Heart right ventricle (tissue), 16 donors: ENCODE results near the gene NAA38. TPM values are rescaled to one million over a fixed set of nuclear protein-coding genes. Genes with fewer than 3 reads are reported as not detected.
A peak's percentile ranks its signal among the peaks of the same experiment; 100 is the strongest.

Source experiments
- ATAC-seq, 8 donors: fragments of 200-7000 bp; cut with Tn5 transposase; one replicate each; pipeline ENCODE4 v1.9.1; 2020; ENCODE audit warnings: mild to moderate bottlenecking in 8 of 8, moderate library complexity in 8 of 8, moderate number of reproducible peaks in 1 of 8
- DNase-seq, 2 donors: peaks; one replicate each; pipeline ENCODE4 v3.0.0-alpha.2; 2020
- H3K27ac ChIP-seq, 10 donors: fragments of 200-600 bp; sonication (generic) in 2 of 10; one replicate each; pipeline versions ENCODE4 v1.5.0 to v1.8.0; 2020 to 2022; ENCODE audit warnings: mild to moderate bottlenecking in 3 of 10
- H3K27me3 ChIP-seq, 7 donors: fragments of 200-600 bp; one replicate each; pipeline ENCODE4 v1.8.0; 2021 to 2022; ENCODE audit warnings: mild to moderate bottlenecking in 2 of 7
- H3K36me3 ChIP-seq, 9 donors: fragments of 200-600 bp; sonication (generic) in 1 of 9; one replicate each; pipeline versions ENCODE4 v1.5.0 to v1.8.0; 2020 to 2022; ENCODE audit warnings: mild to moderate bottlenecking in 2 of 9
- H3K4me1 ChIP-seq, 9 donors: fragments of 200-600 bp; sonication (generic) in 1 of 9; one replicate each; pipeline versions ENCODE4 v1.5.0 to v1.8.0; 2020 to 2022; ENCODE audit warnings: mild to moderate bottlenecking in 4 of 9
- H3K4me3 ChIP-seq, 10 donors: fragments of 200-600 bp; sonication (generic) in 2 of 10; one replicate each; pipeline versions ENCODE4 v1.5.0 to v1.8.0; 2020 to 2022; ENCODE audit warnings: mild to moderate bottlenecking in 7 of 10, moderate library complexity in 2 of 10
- H3K9me3 ChIP-seq, 11 donors: fragments of 200-600 bp in 10 of 11; sonication (generic) in 2 of 11; one replicate each; pipeline versions ENCODE4 v1.5.0 to v1.8.0; 2013 to 2022; ENCODE audit warnings: mild to moderate bottlenecking in 2 of 11, control low read depth in 1 of 11, moderate library complexity in 1 of 11
- WGBS, 2 donors: extraction: QIAGEN DNeasy Blood & Tissue Kit; methylation state at CpG; one replicate each; pipeline ENCODE4 v1.1.7; 2013; ENCODE audit warnings: inconsistent platforms in 1 of 2; 5-methylcytosine and 5-hydroxymethylcytosine counted together
- intact Hi-C, 10 donors: fragments of 100-400 bp; cut with DNase I; formaldehyde crosslinking; loops; one replicate each; pipeline versions ENCODE4 v1.11.1 to v1.14.2; 2022
- polyA plus RNA-seq, 2 donors: library from polyadenylated mRNA; stranded (reverse); fragments of 200-250 nt; gene quantifications; one replicate each; pipeline ENCODE4 v1.2.3, GENCODE V29; 2013
- total RNA-seq, 10 donors: library from RNA; stranded (reverse); fragmentation: NEBNext Ultra II Directional in 3 of 10; extraction: Animal tissue kit (Norgen Biotek cat#: 25700) in 3 of 10; gene quantifications; one replicate each; pipeline versions ENCODE4 v1.2.1 to v1.2.4, GENCODE V29; 2021 to 2023
- TF ChIP-seq, protein P1 (sequence below), 9 donors: fragments of 200-600 bp; sonication (generic) in 2 of 9; IDR thresholded peaks; one replicate each; pipeline versions ENCODE4 v1.5.0 to v1.8.0; 2021 to 2022; ENCODE audit warnings: antibody characterized with exemption in 9 of 9, mild to moderate bottlenecking in 5 of 9, moderate library complexity in 1 of 9
- donor health status: Arrhythmogenic right ventricular cardiomyopathy.
- donor health status: ischemic (EF 13 %, LVEDD 7.1; RV severe dilation, severe dysfunction).
- donor health status: healthy with polysubstance abuse.
- donor health status: DM: no; HTN: yes; CAD: no.
- donor health status: DM: no; HTN: no; CAD: no.
- donor health status: ischemic (EF 25% LVEDD 6.9; RV normal size, moderate dysfunction).
- donor health status: ischemic (EF 25% LVEDD 5.7; RV mildly dilated, moderate dysfunction).
- donor health status: healthy.
- donor health status: DM: yes; HTN: yes; CAD: no.
- donor health status: Ischemic cardiomyopathy.
- donor health status: ischemic (EF 35%, LVEDD 5.7; RV mildly dilated, moderate dysfunction).
- donor health status: nonischemic (EF 11% LVEDD 7.7; RV severe dilation, severe dysfunction).
- donor health status: DM: yes; HTN: yes; CAD: no.
- donor health status: PGD.
- donor health status: ischemic (EF 29% LVEDD 5.4; RV normal size, mild dysfunction).
- donor health status: nonischemic (EF 23%, LVEDD 6.1; RV moderate dilation, normal function).

Gene NAA38
- total and polyA plus RNA-seq, 12 donors, result 59.2 to 167 (median 75.2) TPM

DNA sequence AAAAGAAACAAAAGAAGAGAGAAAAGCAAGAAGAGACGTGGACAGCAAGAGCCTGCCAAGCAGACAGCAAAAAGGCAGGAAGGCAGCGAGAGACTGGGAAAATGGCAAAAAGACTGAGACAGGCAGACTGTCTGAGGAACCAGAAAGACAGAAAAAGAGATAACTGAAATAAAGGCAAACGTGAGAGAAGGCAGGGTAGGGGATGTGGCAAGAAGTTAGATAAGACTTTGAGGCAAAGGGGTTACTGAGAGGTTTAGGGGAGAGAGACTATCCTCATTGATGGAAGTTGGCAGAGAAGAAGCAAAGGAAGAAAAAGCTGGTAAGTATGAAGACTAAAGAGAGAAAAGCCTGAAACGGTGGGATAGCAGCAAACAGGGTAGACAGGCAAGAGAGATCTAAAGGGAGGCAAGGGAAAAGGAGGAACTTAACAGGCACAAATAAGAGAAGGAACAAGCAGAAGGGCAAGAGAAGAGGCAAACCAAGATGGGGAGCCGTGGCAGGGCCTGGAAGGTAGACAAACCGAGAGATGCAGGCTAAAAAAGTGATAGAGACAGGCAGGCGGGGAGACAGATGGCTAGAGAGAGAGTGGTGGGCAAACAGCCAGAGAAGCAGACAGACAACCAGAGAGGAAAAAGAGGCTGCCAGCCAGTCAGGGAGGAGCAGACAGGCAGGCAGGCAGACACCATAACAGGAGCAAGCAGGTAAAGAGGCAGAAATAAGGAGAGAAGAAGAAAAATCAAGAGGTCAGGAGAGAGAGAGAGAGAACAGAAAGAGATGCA is 24.1 kb upstream of the NAA38 start:
- intact Hi-C loops, result no loop called here
- no peak for DNase-seq
- no peaks in the 10 kb centered on the region for H3K9me3 ChIP-seq
- H3K4me1 ChIP-seq, result peaks cover 0 to 53% (median 30%) of the 10 kb centered on the region in 9 donors
- no peak for ATAC-seq
- TF ChIP-seq, protein P1, sequence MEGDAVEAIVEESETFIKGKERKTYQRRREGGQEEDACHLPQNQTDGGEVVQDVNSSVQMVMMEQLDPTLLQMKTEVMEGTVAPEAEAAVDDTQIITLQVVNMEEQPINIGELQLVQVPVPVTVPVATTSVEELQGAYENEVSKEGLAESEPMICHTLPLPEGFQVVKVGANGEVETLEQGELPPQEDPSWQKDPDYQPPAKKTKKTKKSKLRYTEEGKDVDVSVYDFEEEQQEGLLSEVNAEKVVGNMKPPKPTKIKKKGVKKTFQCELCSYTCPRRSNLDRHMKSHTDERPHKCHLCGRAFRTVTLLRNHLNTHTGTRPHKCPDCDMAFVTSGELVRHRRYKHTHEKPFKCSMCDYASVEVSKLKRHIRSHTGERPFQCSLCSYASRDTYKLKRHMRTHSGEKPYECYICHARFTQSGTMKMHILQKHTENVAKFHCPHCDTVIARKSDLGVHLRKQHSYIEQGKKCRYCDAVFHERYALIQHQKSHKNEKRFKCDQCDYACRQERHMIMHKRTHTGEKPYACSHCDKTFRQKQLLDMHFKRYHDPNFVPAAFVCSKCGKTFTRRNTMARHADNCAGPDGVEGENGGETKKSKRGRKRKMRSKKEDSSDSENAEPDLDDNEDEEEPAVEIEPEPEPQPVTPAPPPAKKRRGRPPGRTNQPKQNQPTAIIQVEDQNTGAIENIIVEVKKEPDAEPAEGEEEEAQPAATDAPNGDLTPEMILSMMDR (IDR thresholded peaks at IDR 0.05), result no peak
- 48 to 55% methylated on average over 7 of the region's 7 CpGs for WGBS, 2 donors
- H3K36me3 ChIP-seq, result peaks cover 0 to 49% (median 10%) of the 10 kb centered on the region in 9 donors
- H3K4me3 ChIP-seq, result no peak overlapping the region
- H3K27ac ChIP-seq, result peak overlapping the region in 2 of 10 donors; percentile 15 to 45
- no peaks in the 10 kb centered on the region for H3K27me3 ChIP-seq

GRCh38 chr17:7880076-7880868 is 22.9 kb upstream of the NAA38 start:
- Histone ChIP-seq H3K4me1 (peaks cover 0 to 46% (median 19%) of the 10 kb centered on the region in 9 donors), H3K27ac (no peak overlapping the region), H3K27me3 (no peaks in the 10 kb centered on the region), H3K9me3 (no peaks in the 10 kb centered on the region), H3K4me3 (no peak overlapping the region), H3K36me3 (peaks cover 0 to 61% (median 10%) of the 10 kb centered on the region in 9 donors)
- intact Hi-C loops, result no loop called here
- 78 to 80% methylated on average over 3 of the region's 3 CpGs for WGBS, 2 donors
- TF ChIP-seq, protein P1 (IDR thresholded peaks at IDR 0.05), result no peak
- ATAC-seq, result no peak
- DNase-seq, result no peak

- H3K27ac ChIP-seq, result no peak overlapping the region
- no peak for ATAC-seq
- no peak for DNase-seq
- intact Hi-C loops, result no loop called here
- no peaks in the 10 kb centered on the region for H3K27me3 ChIP-seq
- peaks cover 0 to 70% (median 10%) of the 10 kb centered on the region in 9 donors for H3K36me3 ChIP-seq
- no peaks in the 10 kb centered on the region for H3K9me3 ChIP-seq
- 90 to 97% methylated on average over 7 of the region's 7 CpGs for WGBS, 2 donors
- TF ChIP-seq, protein P1 (IDR thresholded peaks at IDR 0.05), result no peak
- no peak overlapping the region for H3K4me3 ChIP-seq
- peaks cover 0 to 39% (median 13%) of the 10 kb centered on the region in 9 donors for H3K4me1 ChIP-seq
Measured at GRCh38 chr17:7878234-7878633, 20.9 kb upstream of the NAA38 start.

DNA sequence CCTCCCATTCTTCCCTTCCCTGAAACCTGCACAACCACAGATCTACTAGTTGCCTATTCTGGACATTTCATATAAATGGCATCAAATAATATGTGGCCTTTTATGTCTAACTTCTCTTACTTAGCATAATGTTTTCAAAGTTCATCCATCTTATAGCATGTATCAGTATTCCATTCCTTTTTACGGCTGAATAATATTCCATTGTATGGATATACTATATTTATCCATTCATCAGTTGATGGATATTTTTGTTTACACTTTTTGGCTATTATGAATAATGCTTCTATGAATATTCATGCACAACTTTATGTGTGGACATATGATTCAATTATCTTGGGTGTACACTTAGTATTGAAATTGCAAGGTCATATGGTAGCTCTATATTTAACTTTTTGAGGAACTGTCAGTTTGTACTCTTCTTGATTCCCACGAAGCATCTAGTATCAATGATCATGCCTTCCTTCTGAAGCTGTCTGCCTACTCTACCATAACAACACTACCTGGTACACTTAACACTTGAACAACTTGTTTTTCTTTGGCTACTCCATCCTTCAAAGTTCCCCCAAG is 18.5 kb upstream of the NAA38 start:
- Histone ChIP-seq H3K36me3 (peaks cover 0 to 76% (median 10%) of the 10 kb centered on the region in 9 donors), H3K27ac (no peak overlapping the region), H3K4me1 (peaks cover 0 to 17% (median 0%) of the 10 kb centered on the region in 9 donors), H3K4me3 (no peak overlapping the region), H3K27me3 (no peaks in the 10 kb centered on the region), H3K9me3 (no peaks in the 10 kb centered on the region)
- DNase-seq (no peak), ATAC-seq (no peak)
- intact Hi-C loops, result no loop called here
- TF ChIP-seq, protein P1 (IDR thresholded peaks at IDR 0.05), result no peak
- WGBS, 2 donors, result 71 to 84% methylated on average over 2 of the region's 2 CpGs
